ENCODE results near the gene WNT2B.

The WNT2B gene

GRCh38 chr1:112533029-112533428, 24.3 kb downstream of the WNT2B start:
- H3K4me3 ChIP-seq (ENCODE audit: low read length) = no peak overlapping the region
- no peak for TF ChIP-seq CTCF (conservative IDR thresholded peaks at IDR 0.05; ENCODE audit: low read depth, low read length)
- peak; percentile 75 for DNase-seq (ENCODE audit: low read depth)

GRCh38 chr1:112536561-112536960, 27.8 kb downstream of the WNT2B start:
- H3K4me3 ChIP-seq (ENCODE audit: low read length) = no peak overlapping the region
- TF ChIP-seq CTCF (conservative IDR thresholded peaks at IDR 0.05; ENCODE audit: low read depth, low read length) = no peak
- DNase-seq (ENCODE audit: low read depth) = peak; percentile 93

GRCh38 chr1:112537456-112537855, 28.7 kb downstream of the WNT2B start:
- TF ChIP-seq CTCF (conservative IDR thresholded peaks at IDR 0.05; ENCODE audit: low read depth, low read length) = no peak
- no peak overlapping the region for H3K4me3 ChIP-seq (ENCODE audit: low read length)
- peak; percentile 69 for DNase-seq (ENCODE audit: low read depth)

GRCh38 chr1:112538883-112539282, 30.1 kb downstream of the WNT2B start:
- TF ChIP-seq CTCF (conservative IDR thresholded peaks at IDR 0.05; ENCODE audit: low read depth, low read length) = peak; percentile 9
- DNase-seq (ENCODE audit: low read depth) = no peak
- no peak overlapping the region for H3K4me3 ChIP-seq (ENCODE audit: low read length)

GRCh38 chr1:112540226-112540794, 31.5 kb downstream of the WNT2B start:
- no peak for TF ChIP-seq CTCF (conservative IDR thresholded peaks at IDR 0.05; ENCODE audit: low read depth, low read length)
- H3K4me3 ChIP-seq (ENCODE audit: low read length) = no peak overlapping the region
- no peak for DNase-seq (ENCODE audit: low read depth)

- H3K4me3 ChIP-seq (ENCODE audit: low read length) = no peak overlapping the region
- no peak for TF ChIP-seq CTCF (conservative IDR thresholded peaks at IDR 0.05; ENCODE audit: low read depth, low read length)
- DNase-seq (ENCODE audit: low read depth) = no peak
Measured at GRCh38 chr1:112541299-112541698, 32.5 kb downstream of the WNT2B start.

- TF ChIP-seq CTCF (conservative IDR thresholded peaks at IDR 0.05; ENCODE audit: low read depth, low read length) = no peak
- no peak overlapping the region for H3K4me3 ChIP-seq (ENCODE audit: low read length)
- no peak for DNase-seq (ENCODE audit: low read depth)
Measured at GRCh38 chr1:112542206-112542973, 33.6 kb downstream of the WNT2B start.
